Omental fat pad (tissue), 4 donors: ENCODE results near the gene COMMD2. TPM values are rescaled to one million over a fixed set of nuclear protein-coding genes. Genes with fewer than 3 reads are reported as not detected.
A peak's percentile ranks its signal among the peaks of the same experiment; 100 is the strongest.

ENCODE experiments used
- ATAC-seq: fragments of 150-250 bp; one replicate; pipeline ENCODE4 v1.9.1; 2016; ENCODE audit warnings: mild to moderate bottlenecking, moderate library complexity; ENCODE audit not compliant: low FRiP score
- DNase-seq: peaks from one replicate; pipeline ENCODE4 v3.0.0-alpha.2; 2019; ENCODE audit warnings: low spot score
- total RNA-seq, 4 donors: library from RNA; depleted of rRNA; stranded (reverse); fragments of >200 nt; gene quantifications; one replicate each; pipeline ENCODE4 v1.1.0, GENCODE V29; 2016
- TF ChIP-seq, protein P1 (sequence below), 3 donors: fragments of 450-650 bp; IDR thresholded peaks; one replicate each; pipeline ENCODE4 v1.5.1; 2016 to 2017; ENCODE audit warnings: antibody characterized with exemption in 3 of 3, mild to moderate bottlenecking in 3 of 3, moderate library complexity in 2 of 3

Gene COMMD2
- total RNA-seq, 4 donors from 2014 or later, result 13.1 to 34.8 (median 19.5) TPM

- ATAC-seq (no peak), DNase-seq (no peak)
- TF ChIP-seq, protein P1, sequence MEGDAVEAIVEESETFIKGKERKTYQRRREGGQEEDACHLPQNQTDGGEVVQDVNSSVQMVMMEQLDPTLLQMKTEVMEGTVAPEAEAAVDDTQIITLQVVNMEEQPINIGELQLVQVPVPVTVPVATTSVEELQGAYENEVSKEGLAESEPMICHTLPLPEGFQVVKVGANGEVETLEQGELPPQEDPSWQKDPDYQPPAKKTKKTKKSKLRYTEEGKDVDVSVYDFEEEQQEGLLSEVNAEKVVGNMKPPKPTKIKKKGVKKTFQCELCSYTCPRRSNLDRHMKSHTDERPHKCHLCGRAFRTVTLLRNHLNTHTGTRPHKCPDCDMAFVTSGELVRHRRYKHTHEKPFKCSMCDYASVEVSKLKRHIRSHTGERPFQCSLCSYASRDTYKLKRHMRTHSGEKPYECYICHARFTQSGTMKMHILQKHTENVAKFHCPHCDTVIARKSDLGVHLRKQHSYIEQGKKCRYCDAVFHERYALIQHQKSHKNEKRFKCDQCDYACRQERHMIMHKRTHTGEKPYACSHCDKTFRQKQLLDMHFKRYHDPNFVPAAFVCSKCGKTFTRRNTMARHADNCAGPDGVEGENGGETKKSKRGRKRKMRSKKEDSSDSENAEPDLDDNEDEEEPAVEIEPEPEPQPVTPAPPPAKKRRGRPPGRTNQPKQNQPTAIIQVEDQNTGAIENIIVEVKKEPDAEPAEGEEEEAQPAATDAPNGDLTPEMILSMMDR (IDR thresholded peaks at IDR 0.05), result no peak
These were observed 28.5 kb downstream of the COMMD2 start for GRCh38 chr3:149723781-149724180.

DNA sequence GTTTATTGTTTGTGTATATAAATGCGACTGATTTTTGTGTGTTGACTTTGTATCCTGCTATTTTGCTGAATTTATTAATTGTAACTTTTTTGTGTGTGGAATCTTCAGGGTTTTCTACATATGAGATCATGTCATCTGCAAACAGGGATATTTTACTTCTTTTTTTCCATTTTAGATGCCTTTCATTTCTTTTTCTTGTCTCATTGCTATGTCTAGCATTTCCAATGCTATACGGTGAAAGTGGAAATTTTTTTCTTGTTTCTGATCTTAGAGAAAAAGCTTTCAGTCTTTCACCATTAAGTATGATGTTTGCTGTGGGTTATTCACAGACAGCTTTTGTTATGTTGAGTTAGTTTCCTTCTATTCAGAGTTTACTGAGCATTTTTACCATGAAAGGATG, 31.4 kb downstream of the COMMD2 start:
- DNase-seq (no peak), ATAC-seq (no peak)
- TF ChIP-seq, protein P1 (IDR thresholded peaks at IDR 0.05), result no peak

- DNase-seq (no peak), ATAC-seq (no peak)
- TF ChIP-seq, protein P1 (IDR thresholded peaks at IDR 0.05), result peak in 1 of 3 donors; percentile 36
These were observed 34.8 kb downstream of the COMMD2 start for GRCh38 chr3:149717391-149718056.

DNA sequence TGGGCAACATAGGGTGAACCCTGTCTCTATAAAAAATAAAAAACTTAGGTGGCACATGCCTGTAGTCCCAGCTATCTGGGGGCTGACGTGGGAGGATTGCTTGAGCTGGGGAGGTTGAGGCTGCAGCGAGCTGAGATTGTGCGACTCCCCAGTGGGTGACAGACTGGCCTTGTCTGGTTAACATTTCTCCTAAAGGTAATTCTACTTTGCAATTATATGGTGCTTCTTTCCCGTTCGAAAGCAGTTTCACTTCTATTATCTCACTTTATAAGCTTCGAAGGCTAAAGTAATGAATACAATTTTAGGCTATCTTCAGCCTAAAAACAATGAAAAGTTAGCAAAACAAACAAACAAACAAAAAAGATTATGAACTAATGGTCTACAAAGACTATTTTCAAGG, 35.3 kb downstream of the COMMD2 start:
- TF ChIP-seq, protein P1 (IDR thresholded peaks at IDR 0.05), result no peak
- no peak for DNase-seq
- ATAC-seq, result no peak

- DNase-seq (no peak), ATAC-seq (no peak)
- TF ChIP-seq, protein P1 (IDR thresholded peaks at IDR 0.05), result no peak
These were observed 37.0 kb downstream of the COMMD2 start for GRCh38 chr3:149715247-149715646.

DNA sequence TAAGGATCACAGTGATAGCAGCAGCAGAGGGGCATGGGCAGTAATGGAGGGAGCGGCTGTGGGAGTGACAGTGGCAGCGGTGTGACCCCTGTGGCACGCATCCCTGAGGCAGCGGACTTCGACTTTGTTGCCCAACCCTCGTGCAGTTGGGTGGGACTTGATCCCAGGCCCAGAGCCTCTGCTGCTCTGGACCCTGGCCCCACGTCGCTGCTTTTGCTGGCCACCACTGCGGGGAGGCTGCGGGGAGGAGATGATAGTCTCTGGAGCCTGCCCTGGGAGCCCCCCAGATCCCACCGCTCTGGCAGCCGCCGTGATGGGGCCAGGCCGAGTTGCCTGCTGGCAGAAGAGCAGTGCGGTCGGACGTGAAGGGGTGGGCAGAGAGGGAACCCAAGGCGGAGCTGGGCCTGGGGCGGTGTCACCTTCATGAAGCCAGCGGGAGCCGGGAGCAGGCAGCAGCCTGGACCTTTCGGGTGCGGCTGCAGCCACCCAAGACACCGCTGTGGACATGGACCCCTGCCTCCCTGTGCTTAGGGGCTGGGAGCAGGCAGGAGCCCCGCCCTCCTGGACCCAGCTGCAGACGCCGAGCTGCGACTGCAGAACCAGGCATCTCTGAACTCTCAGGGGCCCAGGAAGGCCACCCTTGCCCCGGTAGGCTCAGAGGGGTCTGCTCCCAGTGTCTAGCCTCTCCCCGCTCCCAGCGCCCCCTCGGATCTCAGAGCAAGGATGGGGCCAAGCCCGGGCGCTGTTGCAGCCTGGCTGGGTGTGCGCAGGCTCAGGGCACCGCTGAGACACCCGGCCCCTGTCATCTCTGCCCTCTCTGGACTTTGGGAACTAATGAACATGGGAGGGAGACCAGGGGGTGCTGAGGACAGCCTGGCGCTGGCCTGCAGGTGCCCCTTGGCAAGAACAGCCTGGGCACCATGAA, 38.3 kb downstream of the COMMD2 start:
- ATAC-seq (no peak), DNase-seq (no peak)
- TF ChIP-seq, protein P1 (IDR thresholded peaks at IDR 0.05), result no peak
